ENCODE results near the gene GINS1.

- TF ChIP-seq CTCF (IDR thresholded peaks at IDR 0.05) (no peak), ZFX (IDR thresholded peaks at IDR 0.05; ENCODE audit: borderline replicate concordance) (no peak)
Measured at GRCh38 chr20:25481918-25482253, 74.4 kb downstream of the GINS1 start.

All from 22Rv1 (cell line).